ENCODE measurements around the gene SRSF11.
"Not testable (repeated sequence)": the region's sequence is repeated elsewhere in the genome, so short reads cannot be mapped to it uniquely, and the experiment has no call there.

SRSF11 gene

GRCh38 chr1:70221238-70222121 is at the start of gene SRSF11:
TSS of gene SRSF11 (plus strand) at chr1:70221380. CDS start at chr1:70221637, 257 bp downstream.
- DNase-seq, result peak; percentile 97

- DNase-seq, result no peak
These were observed 49.7 kb upstream of the SRSF11 start for GRCh38 chr1:70171512-70171911.

DNA sequence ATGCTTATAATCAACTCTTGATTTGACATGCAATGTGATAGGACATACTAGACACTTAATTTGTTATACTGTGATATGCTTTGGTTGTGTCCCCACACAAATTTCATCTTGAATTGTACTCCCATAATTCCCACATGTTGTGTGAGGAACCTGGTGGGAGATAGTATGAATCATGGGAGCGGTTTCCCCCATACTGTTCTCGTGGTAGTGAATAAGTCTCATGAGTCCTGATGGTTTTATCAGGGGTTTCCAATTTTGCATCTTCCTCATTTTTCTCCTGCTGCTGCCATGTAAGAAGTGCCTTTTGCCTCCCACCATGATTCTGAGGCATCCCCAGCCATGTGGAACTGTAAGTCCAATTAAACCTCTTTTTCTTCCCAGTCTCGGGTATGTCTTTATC is 36.0 kb upstream of the SRSF11 start:
- not testable (repeated sequence) for DNase-seq

DNA sequence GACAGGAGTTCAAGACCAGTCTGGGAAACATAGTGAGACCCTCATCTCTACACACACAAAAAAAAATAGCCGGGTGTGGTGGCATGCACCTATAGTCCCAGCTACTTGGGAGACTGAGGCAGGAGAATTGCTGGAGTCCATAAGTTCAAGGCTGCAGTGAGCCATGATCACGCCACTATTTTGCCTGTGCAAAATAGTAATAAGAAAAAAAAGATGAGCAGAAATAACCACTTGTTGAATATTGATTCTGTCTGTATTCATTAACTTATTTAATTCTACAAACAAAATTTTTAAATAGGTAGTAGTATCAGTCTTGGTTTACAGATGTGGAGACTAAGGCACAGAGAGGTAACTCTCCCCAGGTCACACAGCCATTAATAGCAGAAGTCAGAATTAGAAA is 32.7 kb upstream of the SRSF11 start:
- no peak for DNase-seq

DNA sequence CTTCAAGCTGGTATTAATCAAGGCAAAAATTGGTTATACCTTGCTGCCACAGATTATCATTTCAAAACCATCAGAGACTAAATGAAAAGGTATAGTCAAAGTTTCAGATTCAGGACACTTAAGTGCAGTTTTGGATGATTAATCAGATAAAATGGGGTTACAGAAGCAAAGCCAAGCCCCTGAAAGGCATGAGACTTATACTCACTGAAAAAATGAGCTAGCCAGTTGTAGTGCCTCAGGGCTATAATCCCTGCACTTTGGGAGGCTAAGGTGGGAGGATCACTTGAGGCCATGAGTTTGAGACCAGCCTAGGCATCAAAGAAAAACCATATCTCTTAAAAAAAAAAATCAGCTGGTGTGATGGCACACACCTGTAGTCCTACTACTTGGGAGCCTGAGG is 31.0 kb upstream of the SRSF11 start:
- no peak for DNase-seq

DNA sequence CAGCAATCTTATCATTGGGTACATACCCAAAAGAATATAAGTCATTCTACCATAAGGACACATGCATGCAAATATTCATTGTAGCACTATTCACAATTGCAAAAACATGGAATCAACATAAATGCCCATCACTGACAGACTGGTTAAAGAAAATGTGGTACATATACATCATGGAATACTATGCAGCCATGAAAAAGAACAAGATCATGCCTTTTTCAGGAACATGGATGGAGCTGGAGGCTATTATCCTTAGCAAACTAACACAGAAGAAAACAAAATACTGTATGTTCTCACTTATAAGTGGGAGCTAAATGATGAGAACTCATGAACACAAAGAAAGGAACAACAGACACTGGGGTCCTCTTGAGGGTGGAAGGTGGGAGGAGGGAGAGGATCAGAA is 28.7 kb upstream of the SRSF11 start:
- not testable (repeated sequence) for DNase-seq

GRCh38 chr1:70194601-70195000 is 26.6 kb upstream of the SRSF11 start:
- no peak for DNase-seq

- no peak for DNase-seq
These were observed 25.8 kb upstream of the SRSF11 start for GRCh38 chr1:70195342-70195741.

- no peak for DNase-seq
These were observed 24.8 kb upstream of the SRSF11 start for GRCh38 chr1:70196333-70196732.

GRCh38 chr1:70200065-70200464 is 21.1 kb upstream of the SRSF11 start:
- DNase-seq, result no peak

DNA sequence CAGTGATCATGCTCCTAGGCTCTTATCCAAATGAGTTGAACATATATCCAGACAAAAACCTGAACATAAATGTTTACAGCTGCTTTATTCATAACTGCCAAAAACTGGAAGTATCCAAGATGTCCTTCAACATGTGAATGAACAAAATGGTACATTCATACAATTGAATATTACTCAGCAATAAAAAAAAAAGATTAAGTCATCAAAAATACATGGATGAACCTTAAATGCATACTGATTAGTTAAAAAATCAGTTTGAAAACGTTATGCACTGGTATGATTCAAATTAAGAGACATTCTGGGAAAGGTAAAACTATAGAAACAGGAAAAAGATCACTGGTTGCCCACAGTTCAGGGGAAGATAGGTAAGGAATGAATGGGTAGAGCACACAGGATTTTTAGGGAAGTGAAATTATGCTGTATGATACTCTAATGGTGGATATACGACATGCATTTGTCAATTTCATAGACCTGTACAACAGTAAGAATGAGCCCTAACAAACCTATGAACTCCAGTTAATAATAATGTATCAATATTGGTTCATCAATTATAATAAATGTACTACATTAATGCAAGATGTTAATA is 18.9 kb upstream of the SRSF11 start:
- no peak for DNase-seq

- no peak for DNase-seq
These were observed 17.0 kb upstream of the SRSF11 start for GRCh38 chr1:70204139-70204538.

DNA sequence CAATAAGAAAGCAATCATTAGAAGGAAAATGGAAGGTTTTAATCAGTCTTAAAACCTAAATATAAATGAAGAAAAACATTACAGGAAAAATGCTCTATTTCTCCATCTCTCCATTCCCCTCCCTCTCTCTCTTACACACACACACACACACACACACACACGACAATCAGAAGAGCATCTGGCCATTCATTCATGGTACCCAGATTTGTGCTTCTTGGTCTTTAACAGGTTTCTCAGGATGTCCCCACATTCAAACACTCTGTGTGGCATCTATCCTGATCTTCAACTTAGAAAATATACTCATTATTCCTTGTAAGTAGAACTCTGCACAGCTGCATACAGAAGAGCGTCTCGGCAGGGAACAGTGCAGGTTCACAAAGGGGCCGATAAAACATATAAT is 16.6 kb upstream of the SRSF11 start:
- no peak for DNase-seq

DNA sequence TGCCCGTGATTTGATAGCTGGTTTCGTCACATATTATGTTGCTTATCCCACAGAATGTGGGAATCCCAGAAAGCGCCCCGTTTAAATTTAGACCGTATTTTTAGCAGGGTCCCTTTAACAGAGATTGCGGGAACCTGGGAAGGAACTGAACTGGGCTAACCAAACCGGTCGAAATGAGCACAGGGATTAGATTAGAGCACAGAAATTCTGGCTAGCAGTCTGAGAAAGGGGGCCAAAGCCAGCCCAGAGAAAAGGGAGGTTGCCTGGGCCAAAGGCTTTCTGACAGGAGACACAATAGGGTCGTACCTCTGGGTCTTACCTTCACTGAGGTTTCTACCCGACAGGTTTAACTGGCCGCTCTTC is 16.1 kb upstream of the SRSF11 start:
- DNase-seq, result no peak

DNA sequence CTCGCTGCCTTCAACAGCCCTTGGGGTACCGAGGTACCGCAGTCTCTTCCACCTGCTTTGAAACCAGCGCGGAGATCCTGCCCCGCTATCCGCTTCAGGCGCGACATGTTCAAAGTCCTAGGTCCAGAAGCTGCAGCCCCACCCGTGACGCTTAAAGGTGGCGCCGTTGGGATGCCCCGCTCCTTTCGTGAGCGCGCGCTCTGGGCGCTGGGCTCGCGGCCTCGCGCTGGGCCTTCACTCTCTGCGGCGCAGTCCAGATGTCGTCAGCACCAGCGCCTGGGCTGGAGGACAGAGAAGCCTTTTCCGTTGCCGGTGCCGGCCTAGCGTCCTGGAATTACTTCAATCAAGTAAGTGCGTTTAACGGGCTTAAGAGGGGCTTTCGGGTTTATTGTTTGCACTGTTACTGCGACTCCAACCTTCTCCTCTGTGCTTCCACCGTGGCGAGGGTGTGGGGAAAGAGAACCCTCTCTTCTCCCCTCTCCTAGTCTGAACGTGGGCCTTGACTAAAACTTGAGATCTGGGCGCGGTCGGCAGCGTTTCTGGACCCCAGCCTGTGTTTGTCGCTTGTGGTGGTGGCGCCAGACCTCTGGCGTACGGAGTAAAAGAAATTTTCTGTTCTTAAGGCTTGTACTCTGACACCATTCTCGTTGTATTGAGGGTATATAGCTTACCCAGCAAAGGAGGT is 15.6 kb upstream of the SRSF11 start, which contains the start of gene LRRC40:
Gene LRRC40 (minus strand): TSS at position 146 of the 685 bp plus-strand sequence. CDS start 39 bp downstream, at position 107.
- DNase-seq, result peak; percentile 94

GRCh38 chr1:70206833-70207232 is 14.3 kb upstream of the SRSF11 start:
- DNase-seq, result not testable (repeated sequence)

GRCh38 chr1:70207492-70207891 is 13.7 kb upstream of the SRSF11 start:
- no peak for DNase-seq

DNA sequence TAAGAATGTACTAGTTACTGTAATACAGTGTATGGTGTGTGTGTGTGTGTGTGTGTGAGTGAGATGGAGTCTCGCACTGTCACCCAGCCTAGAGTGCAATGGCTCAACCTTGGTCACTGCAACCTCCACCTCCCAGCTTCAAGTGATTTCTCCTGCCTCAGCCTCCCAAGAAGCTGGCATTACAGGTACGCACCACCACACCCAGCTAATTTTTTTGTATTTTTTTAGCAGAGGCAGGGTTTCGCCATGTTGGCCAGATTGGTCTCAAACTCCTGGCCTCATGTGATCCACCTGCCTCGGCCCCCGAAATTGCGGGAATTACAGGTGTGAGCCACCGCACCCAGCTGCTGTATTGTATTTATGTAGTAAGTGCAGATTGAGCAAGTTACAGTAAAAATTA is 12.9 kb upstream of the SRSF11 start:
- no peak for DNase-seq

GRCh38 chr1:70210820-70211219 is 10.4 kb upstream of the SRSF11 start:
- no peak for DNase-seq

DNA sequence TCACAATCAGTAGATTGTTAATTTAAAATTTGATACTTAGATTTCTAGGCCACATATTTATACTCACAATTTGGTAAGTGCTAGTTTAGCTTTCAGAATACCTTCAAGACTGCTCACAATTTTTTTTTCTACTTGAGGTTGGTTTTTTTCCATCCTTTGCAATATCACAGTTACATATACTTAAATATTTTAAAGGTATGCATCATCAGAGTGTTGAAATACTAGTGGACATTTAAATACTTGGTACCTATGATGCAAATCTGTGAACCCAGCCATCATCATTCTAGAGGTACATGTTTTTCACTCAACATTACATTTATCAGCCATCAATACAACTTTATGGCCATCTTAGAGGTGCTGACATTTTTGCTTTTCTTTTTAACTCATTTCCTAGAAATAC is 9.6 kb upstream of the SRSF11 start:
- no peak for DNase-seq

- no peak for DNase-seq
These were observed 1.2 kb upstream of the SRSF11 start for GRCh38 chr1:70220015-70220414.

DNA sequence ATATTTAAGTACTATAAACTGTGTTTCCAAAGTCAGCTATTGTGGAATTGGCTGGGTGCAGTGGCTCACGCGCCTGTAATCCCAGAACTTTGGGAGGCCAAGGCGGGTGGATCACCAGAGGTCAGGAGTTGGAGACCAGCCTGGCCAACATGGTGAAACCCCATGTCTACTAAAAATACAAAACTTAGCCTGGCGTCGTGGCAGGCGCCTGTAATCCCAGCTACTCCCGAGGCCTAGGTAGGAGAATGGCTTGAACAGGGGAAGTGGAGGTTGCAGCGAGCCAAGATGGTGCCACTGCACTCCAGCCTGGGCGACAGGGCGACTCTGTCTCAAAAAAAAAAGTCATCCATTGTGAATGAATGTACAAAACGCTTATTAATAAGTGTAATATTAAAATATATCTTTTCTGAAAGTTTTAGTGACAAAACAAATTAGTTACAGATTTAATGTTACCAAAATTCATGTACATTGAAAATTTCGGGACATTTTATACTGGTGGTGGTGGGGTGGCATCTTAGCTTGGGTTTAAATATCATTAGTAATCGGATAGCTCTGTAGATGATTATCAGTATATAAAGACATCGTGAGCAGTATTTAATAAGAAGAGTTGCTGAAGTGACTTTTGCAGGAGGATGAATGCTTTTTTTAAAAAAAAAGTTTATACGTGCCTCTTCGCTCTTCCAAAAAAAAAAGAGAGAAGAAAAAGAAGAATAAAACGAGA is 503 bp upstream of the SRSF11 start:
- DNase-seq, result no peak

DNA sequence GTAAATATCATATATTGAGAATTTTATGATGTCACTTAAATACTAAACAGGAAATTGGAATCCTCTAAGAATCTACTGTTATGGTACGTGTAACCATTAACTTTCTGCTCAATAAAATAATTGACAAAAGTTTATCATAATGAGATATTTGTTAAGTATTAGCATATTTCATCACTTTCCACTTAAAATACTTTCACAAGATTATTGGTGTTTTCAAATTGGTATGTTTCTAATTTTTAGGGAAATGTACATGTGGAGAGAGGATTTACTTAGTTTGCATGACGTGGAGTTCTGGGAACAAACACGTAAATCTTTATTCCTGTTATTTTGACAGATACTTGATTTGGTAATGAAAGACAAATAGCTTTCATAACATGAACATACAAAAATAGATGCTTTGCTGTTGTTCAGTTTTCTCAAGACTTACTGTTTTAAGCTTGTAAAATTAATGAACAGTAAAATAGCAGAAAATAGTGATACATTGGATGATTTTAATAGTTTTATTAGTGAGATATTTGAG is 1.6 kb downstream of the SRSF11 start:
- no peak for DNase-seq

Data from CD4-positive, alpha-beta T cell treated with Interleukin-6 for 4 hours (primary cell).